ENCODE results near the gene HARS2.
"Not testable (repeated sequence)": the region's sequence is repeated elsewhere in the genome, so short reads cannot be mapped to it uniquely, and the experiment has no call there.

Gene HARS2

DNA sequence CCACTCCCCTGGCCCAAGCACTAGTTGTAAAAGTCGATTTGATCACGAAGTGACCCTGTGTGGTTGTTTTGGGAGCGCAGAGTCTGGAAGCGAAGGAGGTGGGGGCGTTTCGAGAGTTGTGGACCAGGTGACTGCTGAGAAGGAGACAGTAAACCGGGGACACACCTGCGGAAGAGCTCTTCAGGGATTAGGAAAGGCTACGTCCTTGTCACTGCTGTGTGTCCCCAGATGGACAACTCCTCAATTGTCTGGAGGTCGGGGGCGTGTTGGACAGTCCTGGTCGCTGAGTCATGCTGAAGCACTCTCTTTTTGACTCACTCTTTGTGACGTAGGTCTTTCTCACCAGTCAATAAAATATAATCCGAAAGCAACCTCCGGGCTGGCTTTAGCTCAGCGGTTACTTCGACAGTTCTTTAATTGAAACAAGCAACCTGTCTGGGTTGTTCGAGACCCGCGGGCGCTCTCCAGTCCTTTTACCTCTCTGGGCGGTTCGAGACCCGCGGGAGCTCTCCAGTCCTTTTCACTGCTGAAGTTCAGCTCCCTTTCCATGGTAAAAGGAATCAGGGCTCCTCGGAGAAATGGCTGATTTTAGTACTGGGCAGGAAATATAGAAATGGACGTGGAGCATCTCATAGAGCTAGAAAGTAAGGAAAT, 19.8 kb downstream of the HARS2 start:
- TF ChIP-seq TAF1 (IDR thresholded peaks at IDR 0.05; ENCODE audit: borderline replicate concordance, low read depth, low read length) (no peak), POLR2A (IDR thresholded peaks at IDR 0.05; ENCODE audit: low read depth, low read length) (0 out of 2 replicates have a peak, but pooled peaks have one; percentile 20)

GRCh38 chr5:140711794-140712193, 20.5 kb downstream of the HARS2 start:
- DNase-seq (ENCODE audit: insufficient read length) (no peak), FAIRE-seq (no peak)
- no peak for TF ChIP-seq TAF1 (IDR thresholded peaks at IDR 0.05; ENCODE audit: borderline replicate concordance, low read depth, low read length)
- TF ChIP-seq POLR2A (IDR thresholded peaks at IDR 0.05; ENCODE audit: low read depth, low read length), result no peak
- TF ChIP-seq POLR2AphosphoS5 (IDR thresholded peaks at IDR 0.05; ENCODE audit: low read depth, low read length), result no peak

More for the DNA sequence above, 19.8 kb downstream of the HARS2 start:
- DNase-seq (ENCODE audit: insufficient read length) (peak; percentile 49), FAIRE-seq (peak; percentile 100)

- no peak for TF ChIP-seq POLR2AphosphoS5 (IDR thresholded peaks at IDR 0.05; ENCODE audit: low read depth, low read length)
- no peak for TF ChIP-seq TAF1 (IDR thresholded peaks at IDR 0.05; ENCODE audit: borderline replicate concordance, low read depth, low read length)
- no peak for TF ChIP-seq POLR2A (IDR thresholded peaks at IDR 0.05; ENCODE audit: low read depth, low read length)
- no peak for FAIRE-seq
- no peak for DNase-seq (ENCODE audit: insufficient read length)
These were observed 22.4 kb downstream of the HARS2 start for GRCh38 chr5:140713562-140714094.

DNA sequence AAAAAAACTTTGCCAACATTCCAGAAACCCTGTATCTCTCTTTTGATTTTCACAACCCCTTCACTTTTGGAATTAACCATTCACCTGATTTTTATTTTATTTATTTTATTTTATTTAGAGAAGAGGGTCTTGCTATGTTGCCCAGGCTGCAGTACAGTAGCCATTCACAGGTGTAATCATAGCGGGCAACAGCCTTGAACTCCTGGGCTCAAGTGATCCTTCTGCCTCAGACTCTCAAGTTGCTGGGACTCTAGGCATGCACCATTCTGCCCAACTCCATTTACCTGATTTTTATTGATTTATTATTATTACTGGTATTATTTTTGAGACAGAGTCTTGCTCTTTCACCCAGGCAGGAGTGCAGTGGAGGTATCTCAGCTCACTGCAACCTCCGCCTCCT, 25.0 kb downstream of the HARS2 start:
- FAIRE-seq; DNase-seq (ENCODE audit: insufficient read length): not testable (repeated sequence)

- FAIRE-seq (no peak), DNase-seq (ENCODE audit: insufficient read length) (no peak)
- no peak for TF ChIP-seq TAF1 (IDR thresholded peaks at IDR 0.05; ENCODE audit: borderline replicate concordance, low read depth, low read length)
- no peak for TF ChIP-seq POLR2A (IDR thresholded peaks at IDR 0.05; ENCODE audit: low read depth, low read length)
- no peak for TF ChIP-seq POLR2AphosphoS5 (IDR thresholded peaks at IDR 0.05; ENCODE audit: low read depth, low read length)
These were observed 27.0 kb downstream of the HARS2 start for GRCh38 chr5:140718266-140718592.

- peak; percentile 21 for FAIRE-seq
- not testable (repeated sequence) for DNase-seq (ENCODE audit: insufficient read length)
These were observed 29.5 kb downstream of the HARS2 start for GRCh38 chr5:140720738-140721137.

GRCh38 chr5:140721395-140721794, 30.1 kb downstream of the HARS2 start:
- not testable (repeated sequence) for FAIRE-seq; DNase-seq (ENCODE audit: insufficient read length)

- no peak for TF ChIP-seq POLR2A (IDR thresholded peaks at IDR 0.05; ENCODE audit: low read depth, low read length)
- TF ChIP-seq POLR2AphosphoS5 (IDR thresholded peaks at IDR 0.05; ENCODE audit: low read depth, low read length), result no peak
- TF ChIP-seq TAF1 (IDR thresholded peaks at IDR 0.05; ENCODE audit: borderline replicate concordance, low read depth, low read length), result no peak
- DNase-seq (ENCODE audit: insufficient read length), result peak; percentile 10
- FAIRE-seq, result peak; percentile 42
These were observed 34.7 kb downstream of the HARS2 start for GRCh38 chr5:140725799-140726471.

DNA sequence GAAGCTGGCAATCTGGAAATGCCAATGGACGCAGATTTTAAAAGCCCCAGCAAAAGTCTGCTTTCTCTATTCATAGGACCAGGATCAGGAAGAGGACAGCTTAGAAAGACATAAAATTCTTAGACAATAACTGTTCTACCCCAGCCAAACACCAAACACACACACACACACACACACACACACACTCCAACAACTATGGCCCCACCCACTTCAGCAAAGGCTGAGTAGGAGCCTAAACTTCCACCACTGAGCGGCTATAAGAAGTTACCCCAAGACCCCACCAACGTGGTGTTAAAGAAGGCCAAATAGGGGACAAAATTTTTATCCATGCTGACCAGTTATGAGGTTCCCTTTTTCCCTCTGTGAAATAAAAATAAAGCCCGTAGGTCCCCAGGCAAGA, 41.8 kb downstream of the HARS2 start:
- DNase-seq (ENCODE audit: insufficient read length) (no peak), FAIRE-seq (no peak)
- TF ChIP-seq TAF1 (IDR thresholded peaks at IDR 0.05; ENCODE audit: borderline replicate concordance, low read depth, low read length) (no peak), POLR2AphosphoS5 (IDR thresholded peaks at IDR 0.05; ENCODE audit: low read depth, low read length) (no peak), POLR2A (IDR thresholded peaks at IDR 0.05; ENCODE audit: low read depth, low read length) (no peak)

- TF ChIP-seq POLR2AphosphoS5 (IDR thresholded peaks at IDR 0.05; ENCODE audit: low read depth, low read length), result no peak
- no peak for DNase-seq (ENCODE audit: insufficient read length)
- no peak for FAIRE-seq
These were observed 43.1 kb downstream of the HARS2 start for GRCh38 chr5:140734354-140734753.

DNA sequence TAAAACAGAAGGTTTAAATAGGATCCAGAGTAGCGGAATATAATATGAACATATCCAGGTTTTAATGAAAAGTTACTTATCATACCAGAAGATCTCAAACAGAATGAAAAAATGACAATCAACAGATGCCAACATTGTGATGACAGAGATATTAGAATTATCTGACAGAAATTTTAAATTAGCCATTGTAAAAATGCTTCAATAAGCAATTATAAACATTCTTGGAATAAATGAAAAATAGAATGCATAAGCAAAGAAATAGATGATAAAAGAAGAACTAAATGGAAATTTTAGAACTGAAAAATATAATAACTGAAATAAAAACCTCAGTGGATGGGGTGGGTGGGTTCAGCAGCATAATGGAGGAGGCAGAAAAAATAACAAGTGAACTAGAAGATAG, 46.2 kb downstream of the HARS2 start:
- TF ChIP-seq POLR2A (IDR thresholded peaks at IDR 0.05; ENCODE audit: low read depth, low read length) (no peak), POLR2AphosphoS5 (IDR thresholded peaks at IDR 0.05; ENCODE audit: low read depth, low read length) (no peak), TAF1 (IDR thresholded peaks at IDR 0.05; ENCODE audit: borderline replicate concordance, low read depth, low read length) (no peak)
- FAIRE-seq (no peak), DNase-seq (ENCODE audit: insufficient read length) (no peak)

- DNase-seq (ENCODE audit: insufficient read length), result no peak
- no peak for TF ChIP-seq POLR2AphosphoS5 (IDR thresholded peaks at IDR 0.05; ENCODE audit: low read depth, low read length)
- TF ChIP-seq TAF1 (IDR thresholded peaks at IDR 0.05; ENCODE audit: borderline replicate concordance, low read depth, low read length), result no peak
- TF ChIP-seq POLR2A (IDR thresholded peaks at IDR 0.05; ENCODE audit: low read depth, low read length), result no peak
- no peak for FAIRE-seq
These were observed 50.7 kb downstream of the HARS2 start for GRCh38 chr5:140741967-140742366.

Measured in GM12892 (cell line).